Calu3 (cell line): ENCODE results near the gene IL5RA. TPM values are rescaled to one million over a fixed set of nuclear protein-coding genes. Genes with fewer than 3 reads are reported as not detected.

Experiments
- BruUV-seq: library from RNA; stranded (reverse); fragments of 400-500 nt; replicated peaks from 2 replicates; lab custom pipeline; 2021; lab: Mats Ljungman, UMichigan
- CTCF ChIA-PET: fragments of 300-600 bp; sonication (Branson Sonifier 250); formaldehyde crosslinking; loops from one replicate; lab custom pipeline; 2022; ENCODE audit warnings: antibody characterized with exemption; lab: Charles Lee
- DNase-seq: peaks from one replicate; pipeline ENCODE4 v3.0.0; 2022
- H3K27ac Mint-ChIP-seq: one replicate; pipeline ENCODE4 v1.8.0; 2022; ENCODE audit warnings: mixed read lengths; ENCODE audit not compliant: unreplicated experiment
- H3K27me3 Mint-ChIP-seq: one replicate; pipeline ENCODE4 v1.8.0; 2022; ENCODE audit warnings: mixed read lengths; ENCODE audit not compliant: unreplicated experiment
- H3K36me3 Mint-ChIP-seq: one replicate; pipeline ENCODE4 v1.8.0; 2022; ENCODE audit warnings: mild to moderate bottlenecking, moderate library complexity, mixed read lengths; ENCODE audit not compliant: insufficient read depth, unreplicated experiment
- H3K4me1 Mint-ChIP-seq: one replicate; pipeline ENCODE4 v1.8.0; 2022; ENCODE audit warnings: mild to moderate bottlenecking, low read depth, mixed read lengths; ENCODE audit not compliant: unreplicated experiment
- H3K4me3 Mint-ChIP-seq: one replicate; pipeline ENCODE4 v1.8.0; 2022; ENCODE audit warnings: mild to moderate bottlenecking, low read depth, moderate library complexity, mixed read lengths; ENCODE audit not compliant: unreplicated experiment
- H3K9me3 Mint-ChIP-seq: one replicate; pipeline ENCODE4 v1.8.0; 2022; ENCODE audit warnings: low read depth, mixed read lengths; ENCODE audit not compliant: unreplicated experiment
- intact Hi-C: fragments of 100-400 bp; cut with micrococcal nuclease; formaldehyde crosslinking; loops from one replicate; pipeline ENCODE4 v1.10.0; 2022; ENCODE audit not compliant: unreplicated experiment
- total RNA-seq: library from RNA; stranded (reverse); gene quantifications from 2 replicates; pipeline ENCODE4 v1.2.3, GENCODE V29; 2022
- TF ChIP-seq, protein P1 (sequence below): fragments of 200-600 bp; IDR thresholded peaks from one replicate; pipeline ENCODE4 v1.8.0; 2022; ENCODE audit warnings: antibody characterized with exemption; ENCODE audit not compliant: unreplicated experiment

Gene IL5RA
- total RNA-seq, 1 experiment from 2014 or later: not detected

DNA sequence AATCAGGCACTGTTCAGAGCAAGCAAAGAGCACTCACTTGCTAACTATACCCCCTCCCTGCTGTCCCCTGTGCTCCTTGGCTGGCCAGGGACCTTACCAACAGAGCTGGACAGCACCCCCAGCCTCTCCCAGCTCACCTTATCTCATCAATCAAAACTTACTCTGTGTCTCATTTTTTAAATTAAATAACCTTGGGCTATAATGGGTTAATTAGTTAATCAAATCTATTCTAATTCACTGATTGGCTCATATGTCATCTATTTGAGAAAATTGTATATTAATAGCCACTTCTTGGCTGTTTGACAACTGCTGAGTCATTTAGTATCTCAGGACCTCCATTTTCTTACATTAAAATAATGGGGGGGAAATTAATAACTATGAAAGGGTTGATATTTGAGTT lies 22.9 kb downstream of the IL5RA start:
- TF ChIP-seq, protein P1, sequence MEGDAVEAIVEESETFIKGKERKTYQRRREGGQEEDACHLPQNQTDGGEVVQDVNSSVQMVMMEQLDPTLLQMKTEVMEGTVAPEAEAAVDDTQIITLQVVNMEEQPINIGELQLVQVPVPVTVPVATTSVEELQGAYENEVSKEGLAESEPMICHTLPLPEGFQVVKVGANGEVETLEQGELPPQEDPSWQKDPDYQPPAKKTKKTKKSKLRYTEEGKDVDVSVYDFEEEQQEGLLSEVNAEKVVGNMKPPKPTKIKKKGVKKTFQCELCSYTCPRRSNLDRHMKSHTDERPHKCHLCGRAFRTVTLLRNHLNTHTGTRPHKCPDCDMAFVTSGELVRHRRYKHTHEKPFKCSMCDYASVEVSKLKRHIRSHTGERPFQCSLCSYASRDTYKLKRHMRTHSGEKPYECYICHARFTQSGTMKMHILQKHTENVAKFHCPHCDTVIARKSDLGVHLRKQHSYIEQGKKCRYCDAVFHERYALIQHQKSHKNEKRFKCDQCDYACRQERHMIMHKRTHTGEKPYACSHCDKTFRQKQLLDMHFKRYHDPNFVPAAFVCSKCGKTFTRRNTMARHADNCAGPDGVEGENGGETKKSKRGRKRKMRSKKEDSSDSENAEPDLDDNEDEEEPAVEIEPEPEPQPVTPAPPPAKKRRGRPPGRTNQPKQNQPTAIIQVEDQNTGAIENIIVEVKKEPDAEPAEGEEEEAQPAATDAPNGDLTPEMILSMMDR: no peak
- intact Hi-C loops: no loop called here
- CTCF ChIA-PET: no interaction called here
- no TSS peak for BruUV-seq
- Mint-ChIP-seq H3K27me3 (peaks cover 12% of the 10 kb centered on the region), H3K4me1 (no peaks in the 10 kb centered on the region), H3K36me3 (no peaks in the 10 kb centered on the region), H3K4me3 (no peak overlapping the region), H3K9me3 (peaks cover 4% of the 10 kb centered on the region), H3K27ac (no peak overlapping the region)
- DNase-seq: no peak

DNA sequence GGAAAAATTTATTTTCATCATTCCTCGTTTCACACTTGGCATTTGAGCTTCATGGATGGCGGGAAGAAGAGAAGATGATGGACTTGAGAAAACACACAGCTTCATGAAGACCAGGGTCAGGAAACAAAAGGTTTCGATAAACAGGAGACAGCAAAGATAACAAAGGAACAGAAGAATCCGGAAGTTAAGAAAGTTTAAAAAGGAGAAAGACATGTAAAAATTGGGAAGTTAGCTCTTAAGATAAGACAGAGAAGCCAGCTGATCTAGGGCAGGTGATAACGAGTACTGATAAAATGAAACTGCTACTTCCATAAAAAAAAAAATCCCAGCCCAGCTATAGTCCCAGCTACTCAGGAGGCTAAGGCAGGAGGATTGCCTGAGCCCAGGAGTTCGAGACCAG lies 23.9 kb downstream of the IL5RA start:
- intact Hi-C loops: no loop called here
- H3K27ac Mint-ChIP-seq: no peak overlapping the region
- CTCF ChIA-PET: no interaction called here

DNA sequence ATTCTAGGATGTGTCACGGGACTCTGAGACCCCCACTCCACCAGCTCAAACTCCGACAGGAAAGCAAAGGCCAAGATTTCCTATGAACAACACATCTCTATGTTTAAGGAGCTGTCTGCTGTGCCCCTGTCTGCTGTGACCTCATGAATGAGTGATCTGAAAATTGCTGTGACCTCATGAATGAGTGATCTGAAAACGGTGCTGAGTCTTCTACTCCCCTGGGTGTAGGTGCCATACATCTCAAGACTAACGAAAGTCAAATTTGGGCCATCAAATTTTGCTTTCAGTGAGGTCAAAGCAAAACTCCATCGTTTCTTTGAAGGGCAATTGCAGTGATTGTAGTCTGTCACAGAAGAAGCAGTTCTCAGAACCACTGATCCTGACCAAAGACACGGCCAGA lies 24.4 kb downstream of the IL5RA start:
- Mint-ChIP-seq H3K36me3 (no peaks in the 10 kb centered on the region), H3K9me3 (peaks cover 2% of the 10 kb centered on the region)
- CTCF ChIA-PET: no interaction called here

More for the DNA sequence above, 23.9 kb downstream of the IL5RA start:
- no peak overlapping the region for H3K4me3 Mint-ChIP-seq
- DNase-seq: no peak
- H3K9me3 Mint-ChIP-seq: peaks cover 4% of the 10 kb centered on the region
- no TSS peak for BruUV-seq
- H3K27me3 Mint-ChIP-seq: peaks cover 12% of the 10 kb centered on the region
- TF ChIP-seq, protein P1: no peak
- no peaks in the 10 kb centered on the region for H3K36me3 Mint-ChIP-seq
- H3K4me1 Mint-ChIP-seq: no peaks in the 10 kb centered on the region

DNA sequence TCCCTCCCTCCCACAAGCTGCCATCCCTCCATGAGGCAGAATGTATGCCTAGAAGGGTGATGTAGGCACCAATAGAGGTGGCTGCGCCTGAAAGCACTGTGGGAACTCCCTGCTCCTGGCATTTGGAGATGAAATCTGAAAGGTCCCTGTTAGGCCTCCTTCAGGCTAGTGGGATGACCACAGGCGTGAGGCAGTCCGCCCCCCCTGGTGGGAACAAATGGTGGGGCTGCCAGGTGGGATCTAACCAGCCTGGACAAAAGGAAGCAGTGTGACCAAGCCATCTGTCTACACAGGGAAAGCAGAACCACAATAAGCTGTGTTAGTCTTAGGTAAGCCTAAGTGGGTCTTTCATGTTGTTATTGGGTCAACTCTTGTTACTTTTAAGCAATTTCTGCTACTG lies 25.3 kb downstream of the IL5RA start:
- Mint-ChIP-seq H3K27me3 (peaks cover 12% of the 10 kb centered on the region), H3K4me1 (no peaks in the 10 kb centered on the region), H3K4me3 (no peak overlapping the region), H3K27ac (no peak overlapping the region), H3K36me3 (no peaks in the 10 kb centered on the region), H3K9me3 (no peaks in the 10 kb centered on the region)
- intact Hi-C loops: no loop called here
- no peak for DNase-seq
- no TSS peak for BruUV-seq
- CTCF ChIA-PET: no interaction called here
- TF ChIP-seq, protein P1: no peak

More for the DNA sequence above, 24.4 kb downstream of the IL5RA start:
- intact Hi-C loops: no loop called here
- no peaks in the 10 kb centered on the region for H3K4me1 Mint-ChIP-seq
- DNase-seq: no peak
- no peak overlapping the region for H3K27ac Mint-ChIP-seq
- H3K27me3 Mint-ChIP-seq: peaks cover 12% of the 10 kb centered on the region
- TF ChIP-seq, protein P1: no peak
- no peak overlapping the region for H3K4me3 Mint-ChIP-seq
- no TSS peak for BruUV-seq
